ENCODE results near the gene RNU6-7. TPM values are rescaled to one million over a fixed set of nuclear protein-coding genes. Genes with fewer than 3 reads are reported as not detected.

The RNU6-7 gene
- total and polyA plus RNA-seq, 2 of the 13 experiments (the other 11 are each of a cell fraction or from before 2014, with no cell fraction given), result under 0.01 TPM; not detected in 1

- FAIRE-seq (no peak), DNase-seq (ENCODE audit: low spot score) (no peak), ATAC-seq (no peak)
- no peak overlapping the region for H3K27ac ChIP-seq (ENCODE audit: extremely low read length, insufficient read depth, low read length)
- no peak overlapping the region for H3K4me2 ChIP-seq (ENCODE audit: low read depth, low read length)
- TF ChIP-seq ATF3 (CRISPR knock-in tag; IDR thresholded peaks at IDR 0.05), result no peak
- TF ChIP-seq SP1 (IDR thresholded peaks at IDR 0.05), result no peak
- no peak for TF ChIP-seq SP1 (CRISPR knock-in tag; IDR thresholded peaks at IDR 0.05)
- no peak for TF ChIP-seq ZIK1 (CRISPR knock-in tag; IDR thresholded peaks at IDR 0.05; ENCODE audit: borderline replicate concordance, low read depth)
- TF ChIP-seq KAT8 (CRISPR knock-in tag; IDR thresholded peaks at IDR 0.05), result no peak
- TF ChIP-seq TP53 (CRISPR knock-in tag; conservative IDR thresholded peaks at IDR 0.05), result no peak
- no peak for TF ChIP-seq AGO1 (IDR thresholded peaks at IDR 0.05; ENCODE audit: low read depth, low read length, poor library complexity, severe bottlenecking)
- TF ChIP-seq FOXM1 (CRISPR knock-in tag; IDR thresholded peaks at IDR 0.05), result no peak
- no peak for TF ChIP-seq ZSCAN31 (CRISPR knock-in tag; IDR thresholded peaks at IDR 0.05; ENCODE audit: low read depth)
- no peak for TF ChIP-seq SMYD3 (CRISPR knock-in tag; IDR thresholded peaks at IDR 0.05)
- TF ChIP-seq ZNF770 (CRISPR knock-in tag; IDR thresholded peaks at IDR 0.05), result no peak
- no peaks in the 10 kb centered on the region for H3K36me3 ChIP-seq (replicated peaks in 1 of 2; ENCODE audit: control insufficient read depth in 1 of 2, insufficient read depth in 2 of 2, low read length in 2 of 2)
- H3K79me2 ChIP-seq (ENCODE audit: insufficient read depth, low read length), result no peaks in the 10 kb centered on the region
- ChIA-PET POLR2A (no interaction called here), CTCF (ENCODE audit: low intra/inter-chr PET ratio, low total read pairs) (no interaction called here)
- in situ Hi-C loops (cut with HindIII; ENCODE audit: extremely low pct_ligation_motif_present, low pct_unique_long_range_greater_than_20kb) (no loop called here), intact Hi-C loops (cut with micrococcal nuclease; ENCODE audit: unreplicated experiment) (no loop called here)
- H3K9me3 ChIP-seq (ENCODE audit: low read length), result 0 out of 2 replicates have a peak, but pooled peaks cover under 1% of the 10 kb centered on the region
- no peak overlapping the region for H3K9ac ChIP-seq (ENCODE audit: insufficient read depth, low read depth, low read length)
- H3K4me1 ChIP-seq (ENCODE audit: insufficient read depth, low read length), result no peaks in the 10 kb centered on the region
- H2AFZ ChIP-seq (ENCODE audit: low read length), result no peak overlapping the region
- no peaks in the 10 kb centered on the region for H3K27me3 ChIP-seq (ENCODE audit: control insufficient read depth in 1 of 2, insufficient read depth in 2 of 2, low read length in 2 of 2)
- WGBS (ENCODE audit: low lambda C conversion rate), result 11% methylated on average over 3 of the region's 3 CpGs
- BruUV-seq (replicated peaks), result no TSS peak
- H4K20me1 ChIP-seq (ENCODE audit: insufficient read depth, low read length), result no peaks in the 10 kb centered on the region
- no peak overlapping the region for H3K4me3 ChIP-seq (replicated peaks in 1 of 3; ENCODE audit: insufficient read depth in 1 of 3, low read depth in 2 of 3, low read length in 3 of 3)
These were observed 11.2 kb upstream of the RNU6-7 start for GRCh38 chr14:32190673-32191072.
